ENCODE results near the gene FGFR1OP2.

The FGFR1OP2 gene

GRCh38 chr12:27013611-27014084 is 75.4 kb downstream of the FGFR1OP2 start (continued):
- TF ChIP-seq REST (tag by site-specific recombination; IDR thresholded peaks at IDR 0.05) (no peak), IKZF3 (tag by site-specific recombination; IDR thresholded peaks at IDR 0.05) (no peak), ZNF677 (tag by site-specific recombination; IDR thresholded peaks at IDR 0.05) (no peak), ZIC2 (tag by site-specific recombination; IDR thresholded peaks at IDR 0.05) (peak; percentile 45; the same call in 1 of the 2 replicates), ZBTB17 (tag by site-specific recombination; IDR thresholded peaks at IDR 0.05) (no peak), ZNF768 (tag by site-specific recombination; IDR thresholded peaks at IDR 0.05) (no peak), ZBTB6 (tag by site-specific recombination; IDR thresholded peaks at IDR 0.05) (no peak), ATF2 (tag by site-specific recombination; IDR thresholded peaks at IDR 0.05; ENCODE audit: low read depth) (no peak), ZNF394 (tag by site-specific recombination; IDR thresholded peaks at IDR 0.05; ENCODE audit: borderline replicate concordance) (no peak), TCF7L2 (IDR thresholded peaks at IDR 0.05; ENCODE audit: borderline replicate concordance, low read depth, low read length) (no peak), ZNF621 (tag by site-specific recombination; IDR thresholded peaks at IDR 0.05) (no peak), HIC1 (tag by site-specific recombination; IDR thresholded peaks at IDR 0.05) (peak; percentile 53; the same call in 1 of the 2 replicates), PRDM10 (tag by site-specific recombination; IDR thresholded peaks at IDR 0.05) (peak; percentile 9; the same call in 1 of the 2 replicates), TRIM28 (IDR thresholded peaks at IDR 0.05; ENCODE audit: borderline replicate concordance, low read length) (no peak), ZNF707 (tag by site-specific recombination; IDR thresholded peaks at IDR 0.05) (no peak), SP2 (tag by site-specific recombination; IDR thresholded peaks at IDR 0.05) (no peak), ZNF335 (tag by site-specific recombination; conservative IDR thresholded peaks at IDR 0.05) (peak; percentile 83), ZNF426 (tag by site-specific recombination; IDR thresholded peaks at IDR 0.05) (no peak)
- TF ChIP-seq, protein P1, sequence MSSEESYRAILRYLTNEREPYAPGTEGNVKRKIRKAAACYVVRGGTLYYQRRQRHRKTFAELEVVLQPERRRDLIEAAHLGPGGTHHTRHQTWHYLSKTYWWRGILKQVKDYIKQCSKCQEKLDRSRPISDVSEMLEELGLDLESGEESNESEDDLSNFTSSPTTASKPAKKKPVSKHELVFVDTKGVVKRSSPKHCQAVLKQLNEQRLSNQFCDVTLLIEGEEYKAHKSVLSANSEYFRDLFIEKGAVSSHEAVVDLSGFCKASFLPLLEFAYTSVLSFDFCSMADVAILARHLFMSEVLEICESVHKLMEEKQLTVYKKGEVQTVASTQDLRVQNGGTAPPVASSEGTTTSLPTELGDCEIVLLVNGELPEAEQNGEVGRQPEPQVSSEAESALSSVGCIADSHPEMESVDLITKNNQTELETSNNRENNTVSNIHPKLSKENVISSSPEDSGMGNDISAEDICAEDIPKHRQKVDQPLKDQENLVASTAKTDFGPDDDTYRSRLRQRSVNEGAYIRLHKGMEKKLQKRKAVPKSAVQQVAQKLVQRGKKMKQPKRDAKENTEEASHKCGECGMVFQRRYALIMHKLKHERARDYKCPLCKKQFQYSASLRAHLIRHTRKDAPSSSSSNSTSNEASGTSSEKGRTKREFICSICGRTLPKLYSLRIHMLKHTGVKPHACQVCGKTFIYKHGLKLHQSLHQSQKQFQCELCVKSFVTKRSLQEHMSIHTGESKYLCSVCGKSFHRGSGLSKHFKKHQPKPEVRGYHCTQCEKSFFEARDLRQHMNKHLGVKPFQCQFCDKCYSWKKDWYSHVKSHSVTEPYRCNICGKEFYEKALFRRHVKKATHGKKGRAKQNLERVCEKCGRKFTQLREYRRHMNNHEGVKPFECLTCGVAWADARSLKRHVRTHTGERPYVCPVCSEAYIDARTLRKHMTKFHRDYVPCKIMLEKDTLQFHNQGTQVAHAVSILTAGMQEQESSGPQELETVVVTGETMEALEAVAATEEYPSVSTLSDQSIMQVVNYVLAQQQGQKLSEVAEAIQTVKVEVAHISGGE (tag by site-specific recombination; conservative IDR thresholded peaks at IDR 0.05; ENCODE audit: low read depth), result no peak
- TF ChIP-seq, protein P2, sequence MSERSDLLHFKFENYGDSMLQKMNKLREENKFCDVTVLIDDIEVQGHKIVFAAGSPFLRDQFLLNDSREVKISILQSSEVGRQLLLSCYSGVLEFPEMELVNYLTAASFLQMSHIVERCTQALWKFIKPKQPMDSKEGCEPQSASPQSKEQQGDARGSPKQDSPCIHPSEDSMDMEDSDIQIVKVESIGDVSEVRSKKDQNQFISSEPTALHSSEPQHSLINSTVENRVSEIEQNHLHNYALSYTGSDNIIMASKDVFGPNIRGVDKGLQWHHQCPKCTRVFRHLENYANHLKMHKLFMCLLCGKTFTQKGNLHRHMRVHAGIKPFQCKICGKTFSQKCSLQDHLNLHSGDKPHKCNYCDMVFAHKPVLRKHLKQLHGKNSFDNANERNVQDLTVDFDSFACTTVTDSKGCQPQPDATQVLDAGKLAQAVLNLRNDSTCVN (tag by site-specific recombination; optimal IDR thresholded peaks at IDR 0.05), result no peak
